ENCODE measurements around the gene ONECUT2. TPM values are rescaled to one million over a fixed set of nuclear protein-coding genes. Genes with fewer than 3 reads are reported as not detected.

ONECUT2 gene
- total RNA-seq, 1 donor from 2014 or later: 0.06 TPM

DNA sequence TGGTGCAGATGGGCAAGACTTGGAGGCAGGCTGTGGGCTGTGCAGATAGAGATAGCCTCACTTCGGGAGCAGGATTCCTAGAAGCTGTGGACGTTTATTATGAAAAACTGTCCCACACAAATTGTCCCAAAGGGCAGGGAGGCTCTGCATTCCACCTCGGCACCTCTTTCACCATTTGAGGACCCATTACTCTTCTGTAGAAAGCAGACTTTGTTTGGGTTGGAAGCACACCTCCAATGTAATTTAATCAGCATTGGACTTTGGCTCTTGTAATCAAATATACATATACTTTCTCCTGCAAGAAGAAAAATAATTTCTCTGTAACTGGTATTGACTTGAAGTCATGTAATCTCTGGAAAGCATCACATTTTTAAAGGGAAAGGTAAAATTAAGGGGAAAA lies 8.5 kb downstream of the ONECUT2 start:
- TF ChIP-seq EZH2 (IDR thresholded peaks at IDR 0.05) (no peak), EZH2phosphoT487 (IDR thresholded peaks at IDR 0.05) (no peak), CTCF (IDR thresholded peaks at IDR 0.05) (no peak)
- Histone ChIP-seq H3K36me3 (no peaks in the 10 kb centered on the region), H3F3A (ENCODE audit: low read depth) (peaks cover 57% of the 10 kb centered on the region), H3K9ac (no peak overlapping the region), H2AFZ (replicated peaks) (no peak overlapping the region), H3K4me1 (peaks cover 65% of the 10 kb centered on the region), H3K27ac (no peak overlapping the region), H4K20me1 (ENCODE audit: low read depth) (peaks cover 80% of the 10 kb centered on the region), H3K79me2 (ENCODE audit: low read depth) (no peaks in the 10 kb centered on the region), H3K9me3 (ENCODE audit: low read depth) (no peaks in the 10 kb centered on the region), H3K27me3 (peaks cover 70% of the 10 kb centered on the region), H3K4me3 (no peak overlapping the region), H3K4me2 (no peak overlapping the region)
- DNase-seq (ENCODE audit: low spot score): no peak
- Mint-ChIP-seq H3K9me3 (no peaks in the 10 kb centered on the region), H3K4me3 (no peak overlapping the region), H3K4me1 (peaks cover 33% of the 10 kb centered on the region), H3K27me3 (ENCODE audit: insufficient read depth, low read depth) (peaks cover 71% of the 10 kb centered on the region), H3K27ac (no peak overlapping the region), H3K36me3 (no peaks in the 10 kb centered on the region)

DNA sequence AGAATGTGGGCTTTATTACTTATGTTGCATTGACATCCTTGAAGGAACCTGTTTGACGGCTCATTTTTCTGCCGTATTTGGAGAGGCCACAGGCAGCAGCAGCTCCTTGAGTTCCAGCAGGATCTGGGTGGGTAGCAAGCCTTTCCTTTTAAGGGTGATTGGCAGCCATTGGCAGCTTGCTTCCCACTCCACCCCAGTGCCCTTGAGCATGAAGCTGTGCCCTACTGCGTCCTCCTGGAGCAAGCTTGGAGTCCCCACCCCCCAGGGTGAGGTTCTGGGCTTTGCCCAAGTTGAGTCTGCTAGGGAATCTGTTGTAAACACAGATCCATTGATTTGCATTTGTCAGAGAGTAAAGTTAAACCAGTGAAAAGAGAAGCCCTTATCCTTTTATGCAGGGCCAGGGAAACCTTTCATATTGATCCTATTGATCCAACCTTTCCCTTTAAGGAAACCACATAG lies 9.2 kb downstream of the ONECUT2 start:
- Histone ChIP-seq H3K27me3 (peaks cover 67% of the 10 kb centered on the region), H3K4me2 (peak overlapping the region; percentile 67), H2AFZ (replicated peaks) (no peak overlapping the region), H3K9ac (no peak overlapping the region), H3F3A (ENCODE audit: low read depth) (peaks cover 54% of the 10 kb centered on the region), H4K20me1 (ENCODE audit: low read depth) (peaks cover 74% of the 10 kb centered on the region), H3K27ac (no peak overlapping the region), H3K4me1 (peaks cover 58% of the 10 kb centered on the region), H3K4me3 (no peak overlapping the region), H3K9me3 (ENCODE audit: low read depth) (no peaks in the 10 kb centered on the region), H3K79me2 (ENCODE audit: low read depth) (no peaks in the 10 kb centered on the region), H3K36me3 (no peaks in the 10 kb centered on the region)
- Mint-ChIP-seq H3K4me3 (no peak overlapping the region), H3K9me3 (no peaks in the 10 kb centered on the region), H3K36me3 (no peaks in the 10 kb centered on the region), H3K27me3 (ENCODE audit: insufficient read depth, low read depth) (peaks cover 65% of the 10 kb centered on the region), H3K4me1 (peaks cover 26% of the 10 kb centered on the region), H3K27ac (no peak overlapping the region)
- DNase-seq (ENCODE audit: low spot score): peak; percentile 11
- TF ChIP-seq EZH2phosphoT487 (IDR thresholded peaks at IDR 0.05) (no peak), CTCF (IDR thresholded peaks at IDR 0.05) (no peak), EZH2 (IDR thresholded peaks at IDR 0.05) (no peak)

DNA sequence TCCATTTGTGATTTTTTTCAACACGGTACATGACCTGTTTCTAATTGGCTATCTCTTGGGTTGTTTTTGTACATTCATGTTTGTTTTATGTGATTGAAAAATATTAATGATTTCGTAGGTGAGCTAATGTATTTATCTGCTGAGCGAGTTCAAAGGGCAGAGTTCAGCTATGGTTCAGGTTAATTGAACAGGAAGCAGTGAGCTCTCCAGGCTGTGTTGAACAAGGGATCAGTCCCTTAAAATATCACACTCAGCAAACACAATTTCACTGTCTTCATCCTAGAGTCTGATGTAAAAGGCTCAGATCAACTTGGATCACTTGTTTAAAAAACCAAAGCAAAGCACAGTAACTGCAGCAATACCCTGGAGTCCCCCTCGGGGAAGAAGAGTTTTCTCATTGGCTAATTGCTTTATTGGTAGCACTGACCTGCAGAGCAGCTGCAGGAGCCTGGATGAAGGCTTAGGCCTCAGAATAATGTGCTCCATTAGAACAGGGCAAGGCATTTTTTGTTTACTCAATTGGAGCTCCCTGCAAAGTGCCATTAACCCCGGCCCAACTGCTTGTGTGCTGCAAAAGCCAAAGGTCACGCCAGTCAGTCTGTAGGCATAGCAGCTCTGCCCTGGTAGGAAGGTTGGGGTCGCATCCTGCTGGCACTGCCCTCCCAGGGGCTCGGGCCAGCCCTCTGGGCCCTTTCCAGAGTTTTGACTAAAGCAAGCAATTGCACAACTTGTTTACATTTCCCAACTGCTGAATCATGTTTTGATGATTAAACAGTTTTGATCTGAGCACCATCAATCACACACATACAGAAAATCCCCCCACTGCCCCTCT lies 10.5 kb downstream of the ONECUT2 start:
- H3K4me1 ChIP-seq: peaks cover 45% of the 10 kb centered on the region
- H3F3A ChIP-seq (ENCODE audit: low read depth): peaks cover 40% of the 10 kb centered on the region
- peaks cover 51% of the 10 kb centered on the region for H3K27me3 Mint-ChIP-seq (ENCODE audit: insufficient read depth, low read depth)
- H3K4me3 Mint-ChIP-seq: no peak overlapping the region
- no peaks in the 10 kb centered on the region for H3K79me2 ChIP-seq (ENCODE audit: low read depth)
- DNase-seq (ENCODE audit: low spot score): peak; percentile 70
- peaks cover 20% of the 10 kb centered on the region for H3K4me1 Mint-ChIP-seq
- no peak overlapping the region for H3K27ac ChIP-seq
- no peaks in the 10 kb centered on the region for H3K9me3 Mint-ChIP-seq
- H3K36me3 Mint-ChIP-seq: no peaks in the 10 kb centered on the region
- no peak overlapping the region for H3K27ac Mint-ChIP-seq
- peak overlapping the region; percentile 17 for H3K4me3 ChIP-seq
- H4K20me1 ChIP-seq (ENCODE audit: low read depth): peaks cover 60% of the 10 kb centered on the region
- H3K36me3 ChIP-seq: no peaks in the 10 kb centered on the region
- no peak overlapping the region for H3K9ac ChIP-seq
- peak overlapping the region; percentile 67 for H3K4me2 ChIP-seq
- no peak overlapping the region for H2AFZ ChIP-seq (replicated peaks)
- peaks cover 56% of the 10 kb centered on the region for H3K27me3 ChIP-seq
- TF ChIP-seq EZH2phosphoT487 (IDR thresholded peaks at IDR 0.05): no peak
- no peak for TF ChIP-seq CTCF (IDR thresholded peaks at IDR 0.05)
- TF ChIP-seq EZH2 (IDR thresholded peaks at IDR 0.05): no peak
- H3K9me3 ChIP-seq (ENCODE audit: low read depth): no peaks in the 10 kb centered on the region

Data from neural progenitor cell (in vitro differentiated cells).